Measurements from ENCODE around the gene TGFBI. TPM values are rescaled to one million over a fixed set of nuclear protein-coding genes. Genes with fewer than 3 reads are reported as not detected.

Gene TGFBI
- total RNA-seq, 1 donor from 2014 or later = 2.3 TPM

DNA sequence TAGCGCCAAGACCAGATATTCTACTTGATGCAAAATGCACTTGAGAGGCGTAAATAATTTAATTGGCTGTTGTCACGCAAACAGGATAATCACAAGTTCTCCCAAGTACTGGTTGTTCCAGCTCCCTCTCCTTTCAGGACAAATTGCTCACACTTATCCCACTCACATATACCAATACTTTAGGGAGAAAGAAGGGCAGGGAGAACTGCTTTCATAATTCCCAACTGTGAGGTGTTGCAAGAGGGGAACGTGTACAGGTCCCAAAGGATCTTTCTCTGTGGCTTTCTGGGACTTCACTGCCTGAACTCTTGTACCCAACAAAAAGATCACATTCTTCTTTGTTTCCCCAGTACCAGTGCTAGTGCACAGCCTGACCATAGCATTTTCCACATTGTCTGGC is 21.5 kb upstream of the TGFBI start:
- no peaks in the 10 kb centered on the region for H3K36me3 Mint-ChIP-seq (ENCODE audit: insufficient read depth)
- TF ChIP-seq, protein P1, sequence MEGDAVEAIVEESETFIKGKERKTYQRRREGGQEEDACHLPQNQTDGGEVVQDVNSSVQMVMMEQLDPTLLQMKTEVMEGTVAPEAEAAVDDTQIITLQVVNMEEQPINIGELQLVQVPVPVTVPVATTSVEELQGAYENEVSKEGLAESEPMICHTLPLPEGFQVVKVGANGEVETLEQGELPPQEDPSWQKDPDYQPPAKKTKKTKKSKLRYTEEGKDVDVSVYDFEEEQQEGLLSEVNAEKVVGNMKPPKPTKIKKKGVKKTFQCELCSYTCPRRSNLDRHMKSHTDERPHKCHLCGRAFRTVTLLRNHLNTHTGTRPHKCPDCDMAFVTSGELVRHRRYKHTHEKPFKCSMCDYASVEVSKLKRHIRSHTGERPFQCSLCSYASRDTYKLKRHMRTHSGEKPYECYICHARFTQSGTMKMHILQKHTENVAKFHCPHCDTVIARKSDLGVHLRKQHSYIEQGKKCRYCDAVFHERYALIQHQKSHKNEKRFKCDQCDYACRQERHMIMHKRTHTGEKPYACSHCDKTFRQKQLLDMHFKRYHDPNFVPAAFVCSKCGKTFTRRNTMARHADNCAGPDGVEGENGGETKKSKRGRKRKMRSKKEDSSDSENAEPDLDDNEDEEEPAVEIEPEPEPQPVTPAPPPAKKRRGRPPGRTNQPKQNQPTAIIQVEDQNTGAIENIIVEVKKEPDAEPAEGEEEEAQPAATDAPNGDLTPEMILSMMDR (IDR thresholded peaks at IDR 0.05; ENCODE audit: unreplicated experiment) = no peak
- no peak overlapping the region for H3K27ac Mint-ChIP-seq
- H3K4me3 Mint-ChIP-seq (ENCODE audit: low read depth) = no peak overlapping the region
- H3K4me1 Mint-ChIP-seq (ENCODE audit: low read depth) = peaks cover 4% of the 10 kb centered on the region
- H3K9me3 Mint-ChIP-seq (ENCODE audit: low read depth) = no peaks in the 10 kb centered on the region
- DNase-seq (ENCODE audit: low spot score, unreplicated experiment) = no peak
- peaks cover 66% of the 10 kb centered on the region for H3K27me3 Mint-ChIP-seq

DNA sequence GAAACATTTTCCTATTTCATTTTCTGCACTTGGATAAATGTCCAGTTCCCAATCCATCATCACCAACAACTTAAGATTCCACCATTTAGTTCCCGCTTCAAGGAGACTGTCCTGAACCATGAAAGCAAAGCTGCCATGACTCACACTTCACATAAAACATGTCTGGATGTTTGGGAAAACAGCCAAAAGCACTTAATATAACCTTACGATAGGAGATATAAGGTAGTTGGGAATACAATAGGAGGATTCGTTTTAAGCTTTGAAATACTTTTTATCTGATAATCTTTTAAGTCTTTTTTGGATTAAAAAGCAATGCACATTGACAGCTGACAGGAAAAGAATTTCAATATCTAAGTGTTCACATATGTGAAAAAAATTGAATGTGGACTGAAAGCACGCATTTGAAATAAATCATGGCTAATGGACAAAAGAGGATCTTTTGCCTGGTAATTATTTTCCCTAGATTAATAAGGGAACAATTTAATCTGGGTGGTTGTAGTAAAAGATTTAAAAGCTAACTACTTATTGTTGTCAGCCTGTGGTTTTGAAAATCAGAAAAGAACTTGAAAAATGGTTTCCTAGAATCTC is 17.3 kb upstream of the TGFBI start:
- no peak overlapping the region for H3K4me3 Mint-ChIP-seq (ENCODE audit: low read depth)
- TF ChIP-seq, protein P1 (IDR thresholded peaks at IDR 0.05; ENCODE audit: unreplicated experiment) = no peak
- no peaks in the 10 kb centered on the region for H3K36me3 Mint-ChIP-seq (ENCODE audit: insufficient read depth)
- peaks cover 65% of the 10 kb centered on the region for H3K27me3 Mint-ChIP-seq
- no peaks in the 10 kb centered on the region for H3K4me1 Mint-ChIP-seq (ENCODE audit: low read depth)
- no peaks in the 10 kb centered on the region for H3K9me3 Mint-ChIP-seq (ENCODE audit: low read depth)
- DNase-seq (ENCODE audit: low spot score, unreplicated experiment) = no peak
- no peak overlapping the region for H3K27ac Mint-ChIP-seq

DNA sequence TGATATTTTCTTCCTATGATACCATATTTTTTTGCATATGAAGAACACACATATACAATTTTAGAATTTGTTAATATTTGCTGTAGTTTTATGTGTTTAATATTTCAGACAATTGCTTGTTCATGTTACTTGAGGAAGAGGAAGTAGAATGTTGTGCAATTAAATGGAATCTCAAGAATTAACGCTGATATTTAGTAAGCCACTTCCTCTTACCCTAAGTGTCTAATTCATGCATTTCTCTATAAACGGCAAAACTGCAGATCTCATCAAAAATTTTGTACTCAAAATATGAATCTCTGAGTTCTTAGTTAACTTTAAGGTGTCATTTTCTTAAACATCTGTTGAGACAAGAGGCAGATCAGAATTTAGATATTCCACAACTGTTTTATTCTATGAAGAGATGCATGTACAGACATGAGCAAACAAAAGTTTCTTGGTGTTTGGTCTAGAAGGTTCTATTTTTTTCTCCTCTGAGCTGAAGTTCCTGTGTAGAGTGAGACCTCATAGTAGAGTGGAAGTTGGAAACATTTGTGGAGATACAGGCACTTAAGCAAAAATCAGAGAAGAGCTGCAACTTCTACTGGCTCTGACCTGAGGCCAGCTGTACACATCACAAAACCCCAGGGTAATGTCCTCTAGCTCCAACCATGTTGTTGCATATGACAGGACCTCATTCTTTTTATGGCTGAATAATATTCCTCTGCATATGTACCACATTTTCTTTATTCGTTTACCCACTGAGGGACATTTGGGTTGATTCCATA is 16.6 kb upstream of the TGFBI start:
- H3K36me3 Mint-ChIP-seq (ENCODE audit: insufficient read depth) = no peaks in the 10 kb centered on the region
- no peak for DNase-seq (ENCODE audit: low spot score, unreplicated experiment)
- peaks cover 59% of the 10 kb centered on the region for H3K27me3 Mint-ChIP-seq
- H3K4me1 Mint-ChIP-seq (ENCODE audit: low read depth) = no peaks in the 10 kb centered on the region
- no peak overlapping the region for H3K4me3 Mint-ChIP-seq (ENCODE audit: low read depth)
- no peaks in the 10 kb centered on the region for H3K9me3 Mint-ChIP-seq (ENCODE audit: low read depth)
- no peak overlapping the region for H3K27ac Mint-ChIP-seq
- TF ChIP-seq, protein P1 (IDR thresholded peaks at IDR 0.05; ENCODE audit: unreplicated experiment) = no peak

DNA sequence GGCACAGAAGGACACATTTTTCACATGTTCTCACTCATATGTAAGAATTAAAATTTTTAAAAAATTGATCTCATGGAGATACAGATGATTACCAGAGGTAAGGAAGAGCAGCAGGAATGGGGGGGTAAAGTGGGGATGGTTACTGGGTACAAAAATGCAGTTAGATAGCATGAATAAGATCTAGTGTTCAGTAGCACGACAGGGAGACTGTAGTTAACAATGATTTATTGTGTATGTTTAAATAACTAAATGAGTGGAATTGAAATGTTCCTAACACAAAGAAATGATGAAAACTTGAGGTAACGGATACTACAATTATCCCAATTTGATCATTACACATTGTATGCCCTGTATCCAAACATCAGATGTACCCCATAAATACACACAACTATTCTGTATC is 15.2 kb upstream of the TGFBI start:
- TF ChIP-seq, protein P1 (IDR thresholded peaks at IDR 0.05; ENCODE audit: unreplicated experiment) = no peak
- H3K27ac Mint-ChIP-seq = no peak overlapping the region
- no peaks in the 10 kb centered on the region for H3K36me3 Mint-ChIP-seq (ENCODE audit: insufficient read depth)
- no peaks in the 10 kb centered on the region for H3K9me3 Mint-ChIP-seq (ENCODE audit: low read depth)
- H3K27me3 Mint-ChIP-seq = peaks cover 54% of the 10 kb centered on the region
- H3K4me3 Mint-ChIP-seq (ENCODE audit: low read depth) = no peak overlapping the region
- no peaks in the 10 kb centered on the region for H3K4me1 Mint-ChIP-seq (ENCODE audit: low read depth)
- no peak for DNase-seq (ENCODE audit: low spot score, unreplicated experiment)

DNA sequence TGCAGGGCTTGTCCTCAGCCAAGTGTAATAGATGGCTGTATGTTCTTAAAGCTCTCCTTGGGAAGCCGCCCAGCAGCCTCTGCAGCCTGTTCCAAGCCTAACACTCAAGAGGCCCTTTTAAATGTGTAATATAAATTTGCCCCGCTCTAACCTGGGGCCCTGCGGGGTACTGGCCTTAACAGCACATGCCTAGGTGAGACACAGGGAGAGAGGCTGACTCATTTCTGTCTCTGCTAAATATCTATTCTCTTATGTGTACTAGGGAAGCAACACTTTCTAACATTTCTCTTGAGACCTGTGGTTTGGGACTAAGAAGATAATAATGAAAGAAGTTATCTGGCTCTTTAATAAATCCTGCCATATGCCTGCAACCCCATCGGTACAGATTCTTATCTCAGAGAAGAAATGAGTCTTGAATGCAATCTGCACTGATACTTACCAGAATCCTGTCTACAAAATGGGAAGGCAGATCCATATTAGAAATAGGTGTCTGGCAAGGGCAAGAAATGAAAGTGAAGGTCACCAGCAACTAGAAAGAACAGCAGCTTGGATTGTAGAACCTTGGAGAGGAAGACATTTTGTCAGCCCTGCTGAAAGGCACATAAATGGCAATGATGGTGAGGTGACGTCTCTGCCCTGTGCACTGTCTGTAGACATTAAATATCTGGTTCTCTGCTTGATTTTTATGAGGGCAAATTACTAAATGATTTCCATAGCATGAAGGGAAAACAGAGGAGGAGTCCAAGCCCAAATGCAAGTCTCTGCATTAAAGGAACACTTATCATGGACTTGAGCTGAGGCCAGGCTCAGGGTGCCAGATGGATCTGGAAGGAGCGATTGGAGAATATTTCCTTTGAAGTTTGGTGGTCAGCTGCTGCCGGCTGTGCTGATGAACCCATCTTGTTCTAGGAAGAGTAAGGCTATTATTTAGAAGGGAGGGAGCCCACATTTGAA is 14.5 kb upstream of the TGFBI start:
- no peaks in the 10 kb centered on the region for H3K36me3 Mint-ChIP-seq (ENCODE audit: insufficient read depth)
- H3K27me3 Mint-ChIP-seq = peaks cover 54% of the 10 kb centered on the region
- no peak for DNase-seq (ENCODE audit: low spot score, unreplicated experiment)
- TF ChIP-seq, protein P1 (IDR thresholded peaks at IDR 0.05; ENCODE audit: unreplicated experiment) = no peak
- H3K9me3 Mint-ChIP-seq (ENCODE audit: low read depth) = no peaks in the 10 kb centered on the region
- no peaks in the 10 kb centered on the region for H3K4me1 Mint-ChIP-seq (ENCODE audit: low read depth)
- H3K4me3 Mint-ChIP-seq (ENCODE audit: low read depth) = no peak overlapping the region
- H3K27ac Mint-ChIP-seq = no peak overlapping the region

Data from progenitor cell of endocrine pancreas (in vitro differentiated cells).